ENCODE measurements around the gene ZMIZ1. TPM values are rescaled to one million over a fixed set of nuclear protein-coding genes. Genes with fewer than 3 reads are reported as not detected.

The ZMIZ1 gene
- total RNA-seq, 4 donors from 2014 or later: 65.5 to 88.2 (median 69.3) TPM

DNA sequence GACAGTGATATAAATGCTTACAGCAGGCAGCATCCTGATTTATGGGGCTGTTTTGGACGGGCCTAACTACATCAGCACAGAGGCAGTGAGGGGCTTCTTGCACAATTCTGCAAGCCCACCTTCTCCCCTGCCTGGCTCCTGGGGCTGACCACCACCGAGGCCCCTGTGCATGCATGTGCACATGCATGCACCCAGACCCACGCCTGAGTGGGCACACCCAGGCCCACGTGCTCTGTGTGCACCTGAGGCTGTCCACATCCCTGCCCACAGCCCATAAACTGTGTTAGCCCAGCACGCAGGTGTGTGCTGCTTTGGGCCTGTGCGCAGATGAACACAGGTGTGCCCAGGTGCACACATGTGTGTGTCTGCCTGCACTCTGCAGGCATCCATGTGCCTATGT, 40.0 kb downstream of the ZMIZ1 start:
- 61% methylated on average over 4 of the region's 6 CpGs; no CpG with 5 or more reads in 1 of the 2 donors for WGBS, 2 donors
- Histone ChIP-seq H3K4me1 (peaks cover 0 to 99% (median 29%) of the 10 kb centered on the region in 4 donors), H3K27ac (no peak overlapping the region)

DNA sequence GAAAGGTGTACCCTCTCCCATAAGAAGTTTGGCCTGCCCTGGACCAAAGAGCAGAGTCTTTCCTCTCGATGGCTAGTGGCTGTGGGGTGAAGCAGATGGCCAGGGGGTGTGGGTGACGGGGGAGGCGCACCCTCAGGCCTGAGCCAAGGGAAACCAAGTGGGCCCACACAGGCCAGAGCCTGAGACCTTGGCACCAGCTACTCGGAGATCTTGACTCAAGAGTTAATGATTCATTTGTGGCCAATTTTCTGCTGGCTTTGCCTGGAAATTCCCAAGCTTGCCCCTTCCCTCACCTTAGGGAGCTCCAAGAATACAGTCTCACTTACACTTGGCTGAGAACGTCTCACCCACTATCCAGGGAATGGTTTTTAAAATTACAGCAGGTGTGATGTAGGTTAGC, 42.7 kb downstream of the ZMIZ1 start:
- TF ChIP-seq EP300 (IDR thresholded peaks at IDR 0.05) (no peak), CTCF (IDR thresholded peaks at IDR 0.05) (no peak), POLR2A (IDR thresholded peaks at IDR 0.05) (no peak)
- Histone ChIP-seq H3K4me1 (peaks cover 0 to 98% (median 37%) of the 10 kb centered on the region in 4 donors), H3K36me3 (peaks cover 0 to 9% (median 0%) of the 10 kb centered on the region in 3 donors), H3K9me3 (no peaks in the 10 kb centered on the region), H3K4me3 (no peak overlapping the region), H3K27me3 (no peaks in the 10 kb centered on the region), H3K27ac (peak overlapping the region in 1 of 4 donors; percentile 75)
- no peak for DNase-seq (ENCODE audit: low spot score in 2 of 2)
- WGBS, 2 donors: 40 to 46% methylated on average over 4 to 5 of the region's 5 CpGs

More for the DNA sequence above, 40.0 kb downstream of the ZMIZ1 start:
- DNase-seq (ENCODE audit: low spot score in 2 of 2): no peak
- no peaks in the 10 kb centered on the region for H3K27me3 ChIP-seq
- H3K4me3 ChIP-seq: no peak overlapping the region
- H3K36me3 ChIP-seq: peaks cover 0 to 9% (median 0%) of the 10 kb centered on the region in 3 donors
- H3K9me3 ChIP-seq: no peaks in the 10 kb centered on the region
- TF ChIP-seq EP300 (IDR thresholded peaks at IDR 0.05): no peak
- no peak for TF ChIP-seq CTCF (IDR thresholded peaks at IDR 0.05)
- TF ChIP-seq POLR2A (IDR thresholded peaks at IDR 0.05): no peak

DNA sequence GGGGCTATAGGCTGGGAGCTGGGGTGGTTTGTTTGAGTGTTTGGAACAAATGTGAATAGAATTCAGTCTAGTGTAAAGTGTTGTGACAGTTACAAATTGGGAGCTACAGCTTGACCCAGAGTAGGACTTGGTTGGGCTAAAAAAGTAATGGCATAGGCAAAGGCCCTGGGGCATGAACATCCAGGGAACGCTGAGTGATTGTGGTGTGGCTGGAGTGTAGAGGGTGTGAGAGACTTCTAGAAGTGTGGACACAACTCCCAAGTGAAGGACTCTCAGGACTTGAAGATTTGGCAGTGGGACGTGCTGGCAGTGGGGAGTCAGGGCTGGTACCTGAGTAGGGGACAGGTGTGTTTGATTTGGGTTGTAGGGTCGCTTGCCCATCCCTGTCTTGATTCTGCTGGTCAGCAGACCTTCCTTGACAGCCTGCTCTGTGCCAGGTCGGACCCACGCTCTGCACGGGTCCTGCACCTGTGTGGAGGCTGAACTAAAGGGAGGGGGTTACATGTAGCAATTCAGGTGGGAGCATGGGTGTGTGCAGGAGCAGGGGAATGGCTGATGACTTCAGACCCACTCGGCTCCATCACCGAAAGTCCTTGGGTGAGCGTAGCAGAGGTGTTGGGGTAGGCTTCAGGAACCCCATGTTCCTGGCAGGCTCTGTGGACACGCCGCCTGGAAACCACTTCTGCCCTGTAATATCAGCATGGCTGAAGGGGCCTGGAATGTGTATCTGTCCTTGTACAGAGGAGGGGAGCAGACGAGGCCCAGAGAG, 43.3 kb downstream of the ZMIZ1 start:
- 88 to 89% methylated on average over 12 of the region's 12 CpGs for WGBS, 2 donors
- DNase-seq (ENCODE audit: low spot score in 2 of 2): no peak
- Histone ChIP-seq H3K27ac (peak overlapping the region in 2 of 4 donors; percentile 74 to 75), H3K4me1 (peaks cover 0 to 98% (median 40%) of the 10 kb centered on the region in 4 donors), H3K27me3 (no peaks in the 10 kb centered on the region), H3K36me3 (peaks cover 0 to 9% (median 0%) of the 10 kb centered on the region in 3 donors), H3K4me3 (no peak overlapping the region), H3K9me3 (no peaks in the 10 kb centered on the region)
- TF ChIP-seq POLR2A (IDR thresholded peaks at IDR 0.05) (no peak), EP300 (IDR thresholded peaks at IDR 0.05) (no peak), CTCF (IDR thresholded peaks at IDR 0.05) (no peak)

- TF ChIP-seq CTCF (IDR thresholded peaks at IDR 0.05): no peak
- TF ChIP-seq EP300 (IDR thresholded peaks at IDR 0.05): no peak
- no peak for TF ChIP-seq POLR2A (IDR thresholded peaks at IDR 0.05)
- Histone ChIP-seq H3K27ac (peak overlapping the region in 3 of 4 donors; percentile 4 to 75 (median 74)), H3K9me3 (no peaks in the 10 kb centered on the region), H3K36me3 (peaks cover 0 to 9% (median 0%) of the 10 kb centered on the region in 3 donors), H3K4me3 (no peak overlapping the region), H3K4me1 (peaks cover 0 to 98% (median 46%) of the 10 kb centered on the region in 4 donors), H3K27me3 (no peaks in the 10 kb centered on the region)
- WGBS, 2 donors: 57 to 61% methylated on average over 10 to 11 of the region's 11 CpGs
- DNase-seq (ENCODE audit: low spot score in 2 of 2): no peak
Observed at GRCh38 chr10:79112881-79113431, 44.2 kb downstream of the ZMIZ1 start.

DNA sequence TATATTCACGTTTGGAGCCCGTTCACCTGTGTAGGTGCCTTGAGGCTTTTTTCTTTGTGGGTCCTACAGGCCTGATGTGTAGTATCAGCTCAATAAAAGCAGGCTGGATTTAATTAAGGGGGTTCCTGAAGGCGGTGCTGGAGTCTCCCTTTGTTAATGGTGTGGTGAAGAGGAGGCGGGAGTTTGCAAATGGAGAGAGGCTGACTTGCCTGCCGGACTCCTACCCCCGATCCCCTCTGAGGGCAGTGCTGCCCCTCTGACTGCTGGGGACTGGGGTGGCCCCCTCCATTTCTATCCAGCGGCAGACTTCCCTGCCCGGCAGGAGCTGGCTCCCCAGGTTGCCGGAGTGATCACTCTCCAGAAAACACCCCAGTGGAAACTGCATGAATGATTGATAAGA, 45.1 kb downstream of the ZMIZ1 start:
- no peak for DNase-seq (ENCODE audit: low spot score in 2 of 2)
- WGBS, 2 donors: 69 to 75% methylated on average over 9 of the region's 9 CpGs
- H3K27ac ChIP-seq: peak overlapping the region in 2 of 4 donors; percentile 74 to 75
- no peaks in the 10 kb centered on the region for H3K9me3 ChIP-seq
- peaks cover 0 to 9% (median 0%) of the 10 kb centered on the region in 3 donors for H3K36me3 ChIP-seq
- TF ChIP-seq CTCF (IDR thresholded peaks at IDR 0.05) (no peak), POLR2A (IDR thresholded peaks at IDR 0.05) (no peak), EP300 (IDR thresholded peaks at IDR 0.05) (no peak)
- H3K4me1 ChIP-seq: peaks cover 0 to 98% (median 48%) of the 10 kb centered on the region in 4 donors
- H3K4me3 ChIP-seq: no peak overlapping the region
- no peaks in the 10 kb centered on the region for H3K27me3 ChIP-seq
